Type B pancreatic cell (in vitro differentiated cells): ENCODE data around the gene CARS1. TPM values are rescaled to one million over a fixed set of nuclear protein-coding genes. Genes with fewer than 3 reads are reported as not detected.

Experiments
- DNase-seq: peaks from one replicate; pipeline ENCODE4 v3.0.0; 2021; ENCODE audit warnings: mixed read lengths; ENCODE audit not compliant: unreplicated experiment; ENCODE audit errors: extremely low spot score
- H3K27ac Mint-ChIP-seq: 2 replicates; pipeline ENCODE4 v1.8.0; 2021; ENCODE audit warnings: mild to moderate bottlenecking, mixed read lengths
- H3K27me3 Mint-ChIP-seq: 2 replicates; pipeline ENCODE4 v1.8.0; 2021; ENCODE audit warnings: mixed read lengths
- H3K36me3 Mint-ChIP-seq: 2 replicates; pipeline ENCODE4 v1.8.0; 2021; ENCODE audit warnings: mixed read lengths
- H3K4me1 Mint-ChIP-seq: one replicate; pipeline ENCODE4 v1.8.0; 2021; ENCODE audit warnings: mixed read lengths; ENCODE audit not compliant: unreplicated experiment
- H3K4me3 Mint-ChIP-seq: 2 replicates; pipeline ENCODE4 v1.8.0; 2021; ENCODE audit warnings: mild to moderate bottlenecking, mixed read lengths
- H3K9me3 Mint-ChIP-seq: 2 replicates; pipeline ENCODE4 v1.8.0; 2021; ENCODE audit warnings: mixed read lengths
- total RNA-seq: library from RNA; stranded (reverse); gene quantifications from 2 replicates; pipeline ENCODE4 v1.2.1, GENCODE V29; 2021; ENCODE audit warnings: low replicate concordance
- TF ChIP-seq, protein P1 (sequence below): fragments of 200-600 bp; sonication (generic); conservative IDR thresholded peaks from 2 replicates; pipeline ENCODE4 v1.5.0; 2021; ENCODE audit warnings: antibody characterized with exemption, mild to moderate bottlenecking

The CARS1 gene
- total RNA-seq, 1 donor from 2014 or later, result 38.9 TPM

DNA sequence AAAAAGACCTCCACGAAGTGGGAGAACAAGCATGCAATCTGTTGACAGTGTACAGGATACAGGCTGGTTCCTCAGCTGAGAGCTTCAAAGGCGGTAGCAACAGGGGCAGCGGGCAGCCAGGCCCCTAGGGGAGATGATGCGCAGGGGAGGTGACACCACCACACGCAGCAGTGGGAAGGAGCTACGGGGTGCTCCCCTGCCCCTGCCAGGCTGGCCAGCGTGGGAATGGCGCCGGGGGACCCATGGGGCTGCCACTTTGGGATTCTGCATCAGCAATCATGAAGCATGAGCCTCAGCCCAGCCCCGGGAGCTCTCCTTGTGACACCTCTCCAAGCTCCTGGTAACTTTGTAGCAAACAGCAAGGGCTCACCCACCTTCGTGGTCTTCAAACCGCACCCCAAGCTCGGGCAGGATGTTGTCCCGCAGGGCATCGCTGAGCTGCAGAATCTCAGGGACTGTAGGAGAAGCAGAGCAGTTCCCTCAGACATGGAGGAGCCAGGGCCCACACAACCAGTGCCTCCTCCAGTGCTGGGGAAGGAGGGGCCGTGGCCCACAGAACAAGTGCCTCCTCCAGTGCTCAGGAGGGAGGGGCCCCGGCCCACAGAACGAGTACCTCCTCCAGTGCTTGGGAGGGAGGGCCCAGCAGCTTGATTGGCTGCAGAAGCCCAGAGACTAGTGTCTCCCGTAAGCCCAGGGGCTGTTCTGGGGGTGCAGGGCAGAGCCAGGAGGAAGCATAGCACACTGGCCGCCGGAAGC lies 50.5 kb downstream of the CARS1 start:
- TF ChIP-seq, protein P1, sequence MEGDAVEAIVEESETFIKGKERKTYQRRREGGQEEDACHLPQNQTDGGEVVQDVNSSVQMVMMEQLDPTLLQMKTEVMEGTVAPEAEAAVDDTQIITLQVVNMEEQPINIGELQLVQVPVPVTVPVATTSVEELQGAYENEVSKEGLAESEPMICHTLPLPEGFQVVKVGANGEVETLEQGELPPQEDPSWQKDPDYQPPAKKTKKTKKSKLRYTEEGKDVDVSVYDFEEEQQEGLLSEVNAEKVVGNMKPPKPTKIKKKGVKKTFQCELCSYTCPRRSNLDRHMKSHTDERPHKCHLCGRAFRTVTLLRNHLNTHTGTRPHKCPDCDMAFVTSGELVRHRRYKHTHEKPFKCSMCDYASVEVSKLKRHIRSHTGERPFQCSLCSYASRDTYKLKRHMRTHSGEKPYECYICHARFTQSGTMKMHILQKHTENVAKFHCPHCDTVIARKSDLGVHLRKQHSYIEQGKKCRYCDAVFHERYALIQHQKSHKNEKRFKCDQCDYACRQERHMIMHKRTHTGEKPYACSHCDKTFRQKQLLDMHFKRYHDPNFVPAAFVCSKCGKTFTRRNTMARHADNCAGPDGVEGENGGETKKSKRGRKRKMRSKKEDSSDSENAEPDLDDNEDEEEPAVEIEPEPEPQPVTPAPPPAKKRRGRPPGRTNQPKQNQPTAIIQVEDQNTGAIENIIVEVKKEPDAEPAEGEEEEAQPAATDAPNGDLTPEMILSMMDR, result no peak
- no peak for DNase-seq
- H3K36me3 Mint-ChIP-seq, result no peaks in the 10 kb centered on the region
- no peaks in the 10 kb centered on the region for H3K9me3 Mint-ChIP-seq
- H3K4me1 Mint-ChIP-seq, result peaks cover 5% of the 10 kb centered on the region
- no peaks in the 10 kb centered on the region for H3K27me3 Mint-ChIP-seq
- no peak overlapping the region for H3K27ac Mint-ChIP-seq
- H3K4me3 Mint-ChIP-seq, result no peak overlapping the region

DNA sequence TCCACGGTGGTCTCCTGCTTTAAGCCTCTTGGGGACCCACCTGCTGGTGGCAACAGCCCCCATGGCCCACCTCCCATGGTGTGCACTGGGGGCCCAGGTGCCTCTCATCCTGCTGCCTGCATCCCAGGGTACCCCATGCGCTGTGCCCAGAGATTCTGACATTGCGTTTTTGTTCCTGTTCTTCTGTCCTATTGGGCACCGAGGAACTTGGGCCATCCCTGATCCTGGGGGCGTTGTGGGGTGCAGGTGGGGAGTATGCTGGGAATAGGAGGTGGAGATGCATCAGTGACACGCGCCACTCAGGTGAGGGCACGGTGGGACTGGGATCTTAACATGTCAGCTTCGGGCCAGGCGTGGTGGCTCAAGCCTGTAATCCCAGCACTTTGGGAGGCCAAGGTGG lies 52.7 kb downstream of the CARS1 start:
- H3K4me3 Mint-ChIP-seq, result peak overlapping the region; percentile 28
- peaks cover 11% of the 10 kb centered on the region for H3K4me1 Mint-ChIP-seq
- H3K36me3 Mint-ChIP-seq, result peaks cover 6% of the 10 kb centered on the region
- H3K27me3 Mint-ChIP-seq, result no peaks in the 10 kb centered on the region
- peak overlapping the region; percentile 96 for H3K27ac Mint-ChIP-seq
- H3K9me3 Mint-ChIP-seq, result no peaks in the 10 kb centered on the region
- DNase-seq, result no peak
- TF ChIP-seq, protein P1, result no peak

DNA sequence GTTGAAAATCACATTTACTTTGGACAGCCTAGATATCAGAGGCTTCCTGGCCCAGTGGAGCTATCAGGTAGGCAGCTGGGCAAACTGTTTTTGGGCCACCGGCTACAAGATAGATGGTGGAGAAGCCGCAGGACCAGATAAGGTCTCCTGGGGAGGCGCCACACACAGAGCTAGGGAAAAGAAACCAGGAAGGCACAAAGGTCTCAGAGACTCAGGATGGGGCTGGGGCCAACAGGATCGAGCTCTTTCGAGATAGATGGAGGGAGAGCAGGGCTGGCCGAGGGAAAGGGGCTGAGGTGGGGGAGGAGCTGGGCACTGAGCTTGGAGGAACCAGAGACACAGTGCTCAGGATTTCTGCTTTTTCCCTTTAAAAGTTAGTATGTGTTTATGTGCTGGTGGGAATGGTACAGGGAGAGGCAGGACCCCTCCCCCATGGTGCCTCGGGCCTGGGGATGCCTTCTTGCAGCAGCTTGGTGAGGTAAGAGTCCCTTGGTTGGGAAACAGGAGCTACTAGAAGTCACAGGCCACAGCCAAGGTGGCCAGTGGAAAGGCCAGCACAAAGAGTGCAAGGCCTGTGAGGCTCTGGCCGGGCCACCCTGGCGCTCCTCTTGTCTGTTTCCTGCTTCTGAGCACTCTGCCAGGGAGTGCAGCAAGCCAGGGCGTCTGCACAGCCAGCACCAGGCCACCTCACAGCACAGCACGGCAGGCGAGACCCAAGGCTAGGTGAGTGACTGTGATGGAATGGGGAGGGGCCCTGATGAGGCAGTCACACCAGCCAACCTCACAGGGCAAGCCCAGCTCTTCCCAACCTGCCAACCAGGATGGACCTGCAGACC lies 53.6 kb downstream of the CARS1 start:
- H3K36me3 Mint-ChIP-seq, result peaks cover 6% of the 10 kb centered on the region
- H3K4me3 Mint-ChIP-seq, result peak overlapping the region; percentile 51
- no peaks in the 10 kb centered on the region for H3K27me3 Mint-ChIP-seq
- H3K9me3 Mint-ChIP-seq, result no peaks in the 10 kb centered on the region
- DNase-seq, result no peak
- peaks cover 11% of the 10 kb centered on the region for H3K4me1 Mint-ChIP-seq
- H3K27ac Mint-ChIP-seq, result peak overlapping the region; percentile 96
- TF ChIP-seq, protein P1, result no peak

DNA sequence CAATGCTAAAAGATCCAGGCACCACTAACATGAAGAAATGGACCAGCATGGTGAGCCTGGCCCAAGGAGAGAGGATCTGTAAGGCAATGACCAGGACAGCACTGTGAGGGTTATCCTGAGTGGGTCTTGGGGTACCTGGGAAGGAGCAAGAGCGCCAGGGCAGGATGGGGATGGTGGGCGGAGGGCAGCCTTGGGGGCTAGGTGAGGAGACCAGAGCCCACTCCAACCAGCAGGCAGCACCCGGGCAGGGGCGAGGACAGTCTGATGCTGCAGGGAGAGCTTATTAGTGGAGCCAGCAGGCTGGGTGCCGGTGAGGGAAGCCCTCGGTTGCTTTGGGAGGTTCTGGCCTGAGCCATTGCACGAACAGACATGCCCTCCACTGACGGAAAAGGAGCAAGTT lies 54.4 kb downstream of the CARS1 start:
- Mint-ChIP-seq H3K27ac (peak overlapping the region; percentile 96), H3K4me3 (no peak overlapping the region), H3K27me3 (no peaks in the 10 kb centered on the region), H3K9me3 (no peaks in the 10 kb centered on the region), H3K36me3 (peaks cover 6% of the 10 kb centered on the region), H3K4me1 (peaks cover 11% of the 10 kb centered on the region)
- DNase-seq, result no peak
- TF ChIP-seq, protein P1, result no peak

DNA sequence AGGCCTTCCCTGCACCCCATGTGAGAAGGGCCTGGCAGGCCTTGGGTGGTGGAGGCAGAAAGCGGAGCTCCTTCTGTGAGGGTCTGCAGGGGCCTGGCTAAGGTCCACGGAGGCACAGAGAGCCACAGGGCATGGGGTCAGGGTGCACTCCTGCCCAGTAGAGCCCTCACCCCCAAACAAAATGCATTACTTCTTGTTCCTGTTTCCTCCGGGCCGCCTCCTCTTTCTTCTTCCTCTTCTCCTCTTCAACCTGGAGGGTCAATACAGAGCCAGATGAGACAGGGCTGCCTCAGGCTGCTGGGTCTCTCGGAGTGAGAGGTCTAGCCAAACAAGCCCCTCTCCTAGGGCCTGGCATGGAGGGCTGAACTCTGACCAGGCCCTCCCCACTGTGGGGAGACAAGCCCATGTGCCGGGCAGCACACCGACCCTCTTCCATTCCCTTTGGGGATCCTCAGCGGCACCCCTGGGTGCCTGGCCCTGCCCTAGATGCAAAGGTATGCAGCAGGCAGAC lies 54.8 kb downstream of the CARS1 start:
- DNase-seq, result no peak
- TF ChIP-seq, protein P1, result no peak
- H3K27me3 Mint-ChIP-seq, result no peaks in the 10 kb centered on the region
- H3K9me3 Mint-ChIP-seq, result no peaks in the 10 kb centered on the region
- H3K4me3 Mint-ChIP-seq, result no peak overlapping the region
- peaks cover 11% of the 10 kb centered on the region for H3K4me1 Mint-ChIP-seq
- peaks cover 6% of the 10 kb centered on the region for H3K36me3 Mint-ChIP-seq
- H3K27ac Mint-ChIP-seq, result peak overlapping the region; percentile 96
